ENCODE data around the gene RPL36.
"Not testable (repeated sequence)": the region's sequence is repeated elsewhere in the genome, so short reads cannot be mapped to it uniquely, and the experiment has no call there.

The RPL36 gene

DNA sequence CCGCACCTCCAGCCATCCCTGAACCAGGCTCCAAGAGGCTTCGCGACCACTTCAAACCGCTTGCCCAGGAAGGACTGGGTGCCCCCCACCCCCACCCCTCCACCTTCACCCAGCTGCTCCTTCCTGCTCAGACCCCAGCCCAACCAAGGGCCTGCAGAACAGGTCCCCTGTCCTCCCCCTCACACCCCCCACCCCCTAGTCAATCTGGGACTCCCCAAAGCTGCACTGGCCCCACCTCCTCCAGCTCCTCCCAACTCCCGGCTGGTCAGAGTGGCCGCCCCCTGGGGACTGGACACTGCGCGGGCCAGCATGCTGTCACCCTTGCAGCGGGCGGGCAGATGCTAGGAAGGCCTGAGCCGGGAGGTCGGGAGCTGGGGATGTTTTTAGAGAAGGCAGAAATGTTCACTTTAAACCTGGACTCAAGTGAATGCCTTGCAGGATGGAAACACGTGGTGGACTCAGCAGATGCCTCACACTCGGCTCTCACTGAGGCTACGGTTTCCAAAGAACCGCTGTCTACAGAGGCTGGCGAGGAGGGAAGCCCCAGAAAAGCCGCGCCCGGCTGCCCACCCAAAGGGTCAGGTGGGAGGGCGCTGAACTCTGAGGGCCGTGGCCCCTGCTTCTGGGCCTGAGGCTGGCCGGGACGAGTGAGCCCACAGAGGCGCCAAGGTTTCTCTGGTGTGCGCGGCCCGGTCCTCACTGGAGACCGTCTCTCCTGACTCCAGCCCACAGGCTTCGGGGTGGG lies 8.0 kb downstream of the RPL36 start:
- H3K36me3 ChIP-seq (ENCODE audit: insufficient read depth, low read length), result peaks cover 63% of the 10 kb centered on the region; the same call in 1 of the 2 replicates

DNA sequence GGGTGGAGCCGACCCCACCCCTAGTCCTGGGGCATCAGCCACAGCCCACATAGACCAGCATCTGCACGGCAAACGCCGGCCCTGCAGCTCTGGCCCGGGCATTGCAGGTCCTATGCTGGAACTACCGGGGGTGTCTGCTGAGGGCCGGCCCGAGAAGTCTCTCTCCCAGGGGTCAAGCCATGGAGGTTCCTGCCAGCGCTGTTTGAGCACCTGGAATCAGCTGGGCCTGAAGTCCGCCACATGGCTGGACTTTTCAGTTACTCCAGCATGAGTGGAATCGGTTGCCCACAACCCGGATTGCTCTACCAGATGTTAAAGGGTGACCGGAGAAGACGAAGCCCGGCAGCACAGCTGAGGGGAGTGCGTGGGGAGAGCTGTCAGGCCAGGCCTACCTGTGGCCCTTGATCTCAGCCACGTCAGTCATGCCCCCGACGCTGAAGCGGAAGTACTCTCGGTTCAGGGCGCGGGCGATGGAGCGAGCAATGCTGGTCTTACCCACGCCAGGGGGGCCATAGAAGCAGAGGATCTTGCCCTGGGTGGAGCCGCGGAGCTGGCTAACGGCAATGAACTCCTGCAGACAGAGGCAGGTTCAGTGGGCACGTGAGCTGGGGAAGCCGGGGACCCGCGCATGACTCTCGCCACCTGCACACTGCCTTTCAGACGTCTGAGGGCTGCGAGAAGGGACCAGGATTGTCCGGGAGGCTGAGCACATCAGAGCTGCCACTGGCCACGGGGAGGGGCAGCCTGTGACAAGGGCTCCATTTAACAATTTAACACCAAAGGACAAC lies 8.7 kb downstream of the RPL36 start:
- no peaks in the 10 kb centered on the region for H3K27me3 ChIP-seq (ENCODE audit: insufficient read depth, low read length, poor library complexity, severe bottlenecking)
- no peaks in the 10 kb centered on the region for H3F3A ChIP-seq (ENCODE audit: low read depth)
- no peak overlapping the region for H3K9ac ChIP-seq (ENCODE audit: low read depth, low read length, poor library complexity, severe bottlenecking)
- peaks cover 25% of the 10 kb centered on the region for H3K79me2 ChIP-seq (ENCODE audit: insufficient read depth, low read length)
- no peaks in the 10 kb centered on the region for H3K9me3 ChIP-seq (ENCODE audit: insufficient read depth, low read depth, low read length)
- TF ChIP-seq EZH2phosphoT487 (IDR thresholded peaks at IDR 0.05; ENCODE audit: borderline replicate concordance), result no peak
- TF ChIP-seq, protein P1, sequence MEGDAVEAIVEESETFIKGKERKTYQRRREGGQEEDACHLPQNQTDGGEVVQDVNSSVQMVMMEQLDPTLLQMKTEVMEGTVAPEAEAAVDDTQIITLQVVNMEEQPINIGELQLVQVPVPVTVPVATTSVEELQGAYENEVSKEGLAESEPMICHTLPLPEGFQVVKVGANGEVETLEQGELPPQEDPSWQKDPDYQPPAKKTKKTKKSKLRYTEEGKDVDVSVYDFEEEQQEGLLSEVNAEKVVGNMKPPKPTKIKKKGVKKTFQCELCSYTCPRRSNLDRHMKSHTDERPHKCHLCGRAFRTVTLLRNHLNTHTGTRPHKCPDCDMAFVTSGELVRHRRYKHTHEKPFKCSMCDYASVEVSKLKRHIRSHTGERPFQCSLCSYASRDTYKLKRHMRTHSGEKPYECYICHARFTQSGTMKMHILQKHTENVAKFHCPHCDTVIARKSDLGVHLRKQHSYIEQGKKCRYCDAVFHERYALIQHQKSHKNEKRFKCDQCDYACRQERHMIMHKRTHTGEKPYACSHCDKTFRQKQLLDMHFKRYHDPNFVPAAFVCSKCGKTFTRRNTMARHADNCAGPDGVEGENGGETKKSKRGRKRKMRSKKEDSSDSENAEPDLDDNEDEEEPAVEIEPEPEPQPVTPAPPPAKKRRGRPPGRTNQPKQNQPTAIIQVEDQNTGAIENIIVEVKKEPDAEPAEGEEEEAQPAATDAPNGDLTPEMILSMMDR (conservative IDR thresholded peaks at IDR 0.05; ENCODE audit: low read length), result no peak
- peaks cover 26% of the 10 kb centered on the region for H4K20me1 ChIP-seq (ENCODE audit: insufficient read depth, low read length, poor library complexity, severe bottlenecking)
- H3K36me3 ChIP-seq (ENCODE audit: insufficient read depth, low read length), result peaks cover 63% of the 10 kb centered on the region; the same call in 1 of the 2 replicates
- H3K4me1 ChIP-seq (ENCODE audit: insufficient read depth, low read length, poor library complexity, severe bottlenecking), result no peaks in the 10 kb centered on the region
- H3K4me2 ChIP-seq (ENCODE audit: low read depth, low read length, poor library complexity, severe bottlenecking), result no peak overlapping the region
- H3K9me2 ChIP-seq (replicated peaks; ENCODE audit: low read depth, low read length), result no peaks in the 10 kb centered on the region
- H3K4me3 ChIP-seq (ENCODE audit: low read length, poor library complexity, severe bottlenecking), result no peak overlapping the region
- no peak overlapping the region for H2AFZ ChIP-seq (ENCODE audit: low read length)

More for the DNA sequence above, 8.0 kb downstream of the RPL36 start:
- Histone ChIP-seq H3K27me3 (ENCODE audit: insufficient read depth, low read length, poor library complexity, severe bottlenecking) (no peaks in the 10 kb centered on the region), H3K9me2 (replicated peaks; ENCODE audit: low read depth, low read length) (no peaks in the 10 kb centered on the region), H3K4me3 (ENCODE audit: low read length, poor library complexity, severe bottlenecking) (no peak overlapping the region), H4K20me1 (ENCODE audit: insufficient read depth, low read length, poor library complexity, severe bottlenecking) (peaks cover 34% of the 10 kb centered on the region), H3K9me3 (ENCODE audit: insufficient read depth, low read depth, low read length) (no peaks in the 10 kb centered on the region), H3K4me1 (ENCODE audit: insufficient read depth, low read length, poor library complexity, severe bottlenecking) (no peaks in the 10 kb centered on the region), H2AFZ (ENCODE audit: low read length) (no peak overlapping the region), H3K9ac (ENCODE audit: low read depth, low read length, poor library complexity, severe bottlenecking) (no peak overlapping the region), H3K79me2 (ENCODE audit: insufficient read depth, low read length) (peaks cover 33% of the 10 kb centered on the region), H3K4me2 (ENCODE audit: low read depth, low read length, poor library complexity, severe bottlenecking) (no peak overlapping the region), H3F3A (ENCODE audit: low read depth) (no peaks in the 10 kb centered on the region)
- TF ChIP-seq, protein P1 (conservative IDR thresholded peaks at IDR 0.05; ENCODE audit: low read length), result no peak
- no peak for TF ChIP-seq EZH2phosphoT487 (IDR thresholded peaks at IDR 0.05; ENCODE audit: borderline replicate concordance)

DNA sequence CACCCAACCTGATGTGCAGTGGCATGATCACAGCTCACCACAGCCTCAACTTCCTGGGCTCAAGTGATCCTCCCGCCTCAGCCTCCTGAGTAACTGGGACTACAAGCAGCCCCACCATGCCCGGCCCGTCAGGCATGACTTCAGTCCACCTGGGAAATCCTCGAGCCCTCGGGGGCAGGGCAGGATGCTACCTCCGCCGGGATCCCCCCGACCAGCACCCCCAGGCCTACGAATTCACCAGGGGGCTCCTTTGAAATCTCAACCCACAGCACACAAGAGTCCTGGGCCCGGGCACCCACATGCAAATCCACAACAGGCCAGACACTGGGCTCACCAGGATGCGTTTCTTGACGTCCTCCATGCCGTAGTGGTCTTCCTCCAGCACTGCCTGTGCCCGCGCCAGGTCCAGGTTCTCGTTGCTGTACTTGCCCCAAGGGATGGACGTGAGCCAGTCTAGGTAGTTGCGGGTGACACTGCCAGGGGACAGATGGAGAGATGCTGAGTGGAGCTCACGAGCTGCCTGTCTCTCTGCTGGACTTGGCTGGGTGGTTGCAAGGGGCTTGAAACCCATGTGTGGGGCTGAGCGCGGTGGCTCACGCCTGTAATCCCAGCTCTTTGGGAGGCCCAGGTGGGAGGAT lies 10.5 kb downstream of the RPL36 start:
- Histone ChIP-seq H3K9me3 (ENCODE audit: insufficient read depth, low read depth, low read length) (no peaks in the 10 kb centered on the region), H3K27me3 (ENCODE audit: insufficient read depth, low read length, poor library complexity, severe bottlenecking) (no peaks in the 10 kb centered on the region), H3K36me3 (ENCODE audit: insufficient read depth, low read length) (peaks cover 61% of the 10 kb centered on the region; the same call in 1 of the 2 replicates), H3F3A (ENCODE audit: low read depth) (no peaks in the 10 kb centered on the region), H3K4me2 (ENCODE audit: low read depth, low read length, poor library complexity, severe bottlenecking) (no peak overlapping the region), H3K9ac (ENCODE audit: low read depth, low read length, poor library complexity, severe bottlenecking) (no peak overlapping the region), H3K9me2 (replicated peaks; ENCODE audit: low read depth, low read length) (no peaks in the 10 kb centered on the region), H3K4me3 (ENCODE audit: low read length, poor library complexity, severe bottlenecking) (no peak overlapping the region), H3K4me1 (ENCODE audit: insufficient read depth, low read length, poor library complexity, severe bottlenecking) (no peaks in the 10 kb centered on the region), H2AFZ (ENCODE audit: low read length) (no peak overlapping the region), H3K79me2 (ENCODE audit: insufficient read depth, low read length) (peaks cover 8% of the 10 kb centered on the region; the same call in 1 of the 2 replicates), H4K20me1 (ENCODE audit: insufficient read depth, low read length, poor library complexity, severe bottlenecking) (peaks cover 9% of the 10 kb centered on the region)
- no peak for TF ChIP-seq EZH2phosphoT487 (IDR thresholded peaks at IDR 0.05; ENCODE audit: borderline replicate concordance)
- TF ChIP-seq, protein P1 (conservative IDR thresholded peaks at IDR 0.05; ENCODE audit: low read length), result no peak

DNA sequence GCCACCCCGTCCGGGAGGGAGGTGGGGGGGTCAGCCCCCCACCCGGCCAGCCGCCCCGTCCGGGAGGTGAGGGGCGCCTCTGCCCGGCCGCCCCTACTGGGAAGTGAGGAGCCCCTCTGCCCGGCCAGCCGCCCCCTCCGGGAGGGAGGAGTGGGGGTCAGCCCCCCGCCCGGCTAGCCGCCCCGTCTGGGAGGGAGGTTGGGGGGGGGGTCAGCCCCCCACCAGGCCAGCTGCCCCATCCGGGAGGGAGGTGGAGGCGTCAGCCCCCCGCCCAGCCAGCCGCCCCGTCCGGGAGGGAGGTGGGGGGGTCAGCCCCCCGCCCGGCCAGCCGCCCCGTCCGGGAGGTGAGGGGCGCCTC lies 11.9 kb downstream of the RPL36 start:
- H3K36me3 ChIP-seq (ENCODE audit: insufficient read depth, low read length), result peaks cover 61% of the 10 kb centered on the region; the same call in 1 of the 2 replicates
- not testable (repeated sequence) for H3K4me3 ChIP-seq (ENCODE audit: low read length, poor library complexity, severe bottlenecking); H3K4me1 ChIP-seq (ENCODE audit: insufficient read depth, low read length, poor library complexity, severe bottlenecking); H3K9me2 ChIP-seq (replicated peaks; ENCODE audit: low read depth, low read length); H3K9ac ChIP-seq (ENCODE audit: low read depth, low read length, poor library complexity, severe bottlenecking); H3K4me2 ChIP-seq (ENCODE audit: low read depth, low read length, poor library complexity, severe bottlenecking); H3F3A ChIP-seq (ENCODE audit: low read depth); H4K20me1 ChIP-seq (ENCODE audit: insufficient read depth, low read length, poor library complexity, severe bottlenecking); H3K27me3 ChIP-seq (ENCODE audit: insufficient read depth, low read length, poor library complexity, severe bottlenecking); H2AFZ ChIP-seq (ENCODE audit: low read length); H3K9me3 ChIP-seq (ENCODE audit: insufficient read depth, low read depth, low read length); H3K79me2 ChIP-seq (ENCODE audit: insufficient read depth, low read length)

Measured in Loucy (cell line).